Left ventricle myocardium inferior (tissue), 1 donor: ENCODE results near the gene DUSP10. TPM values are rescaled to one million over a fixed set of nuclear protein-coding genes. Genes with fewer than 3 reads are reported as not detected.

Source experiments
- DNase-seq: peaks from one replicate; pipeline ENCODE4 v3.0.0-alpha.2; 2020
- H3K27ac ChIP-seq: fragments of 200-600 bp; replicated peaks from 2 replicates; pipeline ENCODE4 v1.8.0; 2021
- H3K27me3 ChIP-seq: fragments of 200-600 bp; 2 replicates; pipeline ENCODE4 v1.8.0; 2021; ENCODE audit warnings: low read depth
- H3K36me3 ChIP-seq: fragments of 200-600 bp; 2 replicates; pipeline ENCODE4 v1.8.0; 2021
- H3K4me1 ChIP-seq: fragments of 200-600 bp; 2 replicates; pipeline ENCODE4 v1.8.0; 2021
- H3K4me3 ChIP-seq: fragments of 200-600 bp; 2 replicates; pipeline ENCODE4 v1.8.0; 2021; ENCODE audit warnings: mild to moderate bottlenecking, moderate library complexity
- H3K9me3 ChIP-seq: fragments of 200-600 bp; replicated peaks from 2 replicates; pipeline ENCODE4 v1.8.0; 2021
- CTCF ChIP-seq: fragments of 200-600 bp; IDR thresholded peaks from 2 replicates; pipeline ENCODE4 v1.8.0; 2021; ENCODE audit warnings: antibody characterized with exemption, mild to moderate bottlenecking, borderline replicate concordance
- intact Hi-C: fragments of 100-400 bp; cut with micrococcal nuclease; formaldehyde crosslinking; loops from one replicate; pipeline ENCODE4 v1.11.0; 2022
- total RNA-seq: library from RNA; stranded (reverse); fragmentation: NEBNext Ultra II Directional; extraction: Animal tissue kit (Norgen Biotek cat#: 25700); gene quantifications from one replicate; pipeline ENCODE4 v1.2.1, GENCODE V29; 2021
- donor health status: DM: no; HTN: yes; CAD: no; lungs with severe emphysema.

Gene DUSP10
- total RNA-seq, 1 donor from 2014 or later: 4.6 TPM

- H3K36me3 ChIP-seq: no peaks in the 10 kb centered on the region
- no peak overlapping the region for H3K27ac ChIP-seq
- no peaks in the 10 kb centered on the region for H3K9me3 ChIP-seq
- intact Hi-C loops: no loop called here
- no peak for TF ChIP-seq CTCF
- H3K4me3 ChIP-seq: no peak overlapping the region
- no peaks in the 10 kb centered on the region for H3K27me3 ChIP-seq
- DNase-seq: no peak
- peaks cover 8% of the 10 kb centered on the region for H3K4me1 ChIP-seq
Measured at GRCh38 chr1:221765527-221765926, 23.6 kb upstream of the DUSP10 start.

GRCh38 chr1:221762121-221762520 is 20.2 kb upstream of the DUSP10 start:
- H3K4me3 ChIP-seq: no peak overlapping the region
- H3K36me3 ChIP-seq: no peaks in the 10 kb centered on the region
- TF ChIP-seq CTCF: no peak
- no peak overlapping the region for H3K27ac ChIP-seq
- intact Hi-C loops: no loop called here
- no peaks in the 10 kb centered on the region for H3K27me3 ChIP-seq
- H3K9me3 ChIP-seq: no peaks in the 10 kb centered on the region
- H3K4me1 ChIP-seq: peaks cover 14% of the 10 kb centered on the region
- DNase-seq: no peak

GRCh38 chr1:221761354-221762002 is 19.6 kb upstream of the DUSP10 start:
- no peak for TF ChIP-seq CTCF
- intact Hi-C loops: no loop called here
- H3K4me3 ChIP-seq: no peak overlapping the region
- H3K27me3 ChIP-seq: no peaks in the 10 kb centered on the region
- H3K36me3 ChIP-seq: no peaks in the 10 kb centered on the region
- no peak overlapping the region for H3K27ac ChIP-seq
- peaks cover 20% of the 10 kb centered on the region for H3K4me1 ChIP-seq
- no peaks in the 10 kb centered on the region for H3K9me3 ChIP-seq
- no peak for DNase-seq

GRCh38 chr1:221760911-221761310 is 19.0 kb upstream of the DUSP10 start:
- no peak overlapping the region for H3K4me3 ChIP-seq

GRCh38 chr1:221759436-221759835 is 17.5 kb upstream of the DUSP10 start:
- intact Hi-C loops: no loop called here

More at GRCh38 chr1:221760911-221761310, 19.0 kb upstream of the DUSP10 start:
- Histone ChIP-seq H3K36me3 (no peaks in the 10 kb centered on the region), H3K9me3 (no peaks in the 10 kb centered on the region), H3K27ac (no peak overlapping the region), H3K4me1 (peaks cover 21% of the 10 kb centered on the region), H3K27me3 (no peaks in the 10 kb centered on the region)
- intact Hi-C loops: no loop called here
- no peak for DNase-seq
- TF ChIP-seq CTCF: no peak

More at GRCh38 chr1:221759436-221759835, 17.5 kb upstream of the DUSP10 start:
- peaks cover 21% of the 10 kb centered on the region for H3K4me1 ChIP-seq
- H3K27me3 ChIP-seq: no peaks in the 10 kb centered on the region
- H3K36me3 ChIP-seq: no peaks in the 10 kb centered on the region
- no peak overlapping the region for H3K27ac ChIP-seq
- DNase-seq: no peak
- H3K4me3 ChIP-seq: no peak overlapping the region
- H3K9me3 ChIP-seq: no peaks in the 10 kb centered on the region
- TF ChIP-seq CTCF: no peak
